ENCODE data around the gene POLDIP2.
A peak's percentile ranks its signal among the peaks of the same experiment; 100 is the strongest.

POLDIP2 gene

DNA sequence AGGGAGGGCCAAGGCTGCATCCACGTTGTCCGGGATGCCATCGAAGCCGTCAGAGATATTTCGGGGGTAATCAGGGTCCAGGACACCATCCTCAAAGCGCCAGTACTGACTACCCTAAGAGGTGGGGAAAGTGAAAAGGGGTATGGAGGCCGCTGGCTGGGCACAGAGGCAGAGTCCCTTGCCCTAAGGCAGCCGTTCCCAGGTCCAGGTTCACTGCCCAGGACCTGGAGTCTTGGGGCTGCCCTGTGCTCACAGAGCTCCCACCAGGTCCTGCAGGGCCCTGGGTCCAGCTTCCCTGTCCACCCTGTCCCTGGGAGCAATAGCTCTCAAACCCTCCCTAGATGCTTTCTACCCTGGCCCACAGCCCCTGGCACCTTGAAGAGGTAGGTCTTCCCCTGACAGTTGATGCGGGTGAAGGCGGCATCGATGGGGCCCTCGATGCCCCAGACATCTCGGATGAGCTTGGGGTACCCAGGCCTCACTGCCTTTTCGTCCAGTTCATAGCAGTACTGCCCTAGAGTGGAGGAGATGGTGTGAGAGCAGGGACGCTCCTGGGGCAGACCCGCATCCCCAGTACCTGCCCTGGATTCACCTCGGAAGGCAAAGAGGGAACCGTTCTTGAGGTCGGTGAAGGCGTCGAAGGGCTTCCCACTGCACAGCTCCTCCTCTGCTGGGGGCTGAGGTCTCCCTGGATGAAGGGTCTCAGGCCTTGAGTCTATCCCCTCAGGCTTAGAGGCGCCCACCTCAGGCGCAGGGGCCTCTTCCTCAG is 11.8 kb upstream of the POLDIP2 start:
- DNase-seq (ENCODE audit: low read depth, low spot score): no peak
- H3K4me3 ChIP-seq (ENCODE audit: low read length): no peak overlapping the region

DNA sequence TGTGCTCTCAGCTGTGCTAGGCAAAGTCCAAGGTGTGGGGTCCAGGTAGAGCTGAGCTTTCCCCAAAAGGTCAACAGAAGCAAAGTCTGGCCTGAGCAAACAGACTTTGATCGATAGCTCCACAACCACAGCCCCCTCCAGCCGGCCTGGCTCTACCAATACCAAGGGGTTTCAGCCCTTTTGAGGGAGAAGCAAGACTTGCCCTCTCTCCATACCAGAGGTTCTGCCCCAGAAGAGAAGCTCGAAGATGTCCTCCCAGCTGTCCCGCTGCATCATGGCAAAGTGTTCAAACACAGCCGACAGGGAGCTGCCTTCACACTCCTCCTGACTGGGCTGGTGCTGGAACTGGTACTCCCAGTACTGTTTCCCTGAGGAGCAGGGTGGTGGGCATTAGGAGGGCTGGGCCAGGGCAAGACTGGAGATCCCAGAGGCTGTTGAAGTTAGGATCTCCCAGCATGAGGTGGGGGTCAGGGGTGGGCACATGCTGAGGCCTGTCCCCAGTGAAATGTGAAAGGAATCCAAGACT is 11.0 kb upstream of the POLDIP2 start:
- no peak for DNase-seq (ENCODE audit: low read depth, low spot score)
- no peak overlapping the region for H3K4me3 ChIP-seq (ENCODE audit: low read length)

DNA sequence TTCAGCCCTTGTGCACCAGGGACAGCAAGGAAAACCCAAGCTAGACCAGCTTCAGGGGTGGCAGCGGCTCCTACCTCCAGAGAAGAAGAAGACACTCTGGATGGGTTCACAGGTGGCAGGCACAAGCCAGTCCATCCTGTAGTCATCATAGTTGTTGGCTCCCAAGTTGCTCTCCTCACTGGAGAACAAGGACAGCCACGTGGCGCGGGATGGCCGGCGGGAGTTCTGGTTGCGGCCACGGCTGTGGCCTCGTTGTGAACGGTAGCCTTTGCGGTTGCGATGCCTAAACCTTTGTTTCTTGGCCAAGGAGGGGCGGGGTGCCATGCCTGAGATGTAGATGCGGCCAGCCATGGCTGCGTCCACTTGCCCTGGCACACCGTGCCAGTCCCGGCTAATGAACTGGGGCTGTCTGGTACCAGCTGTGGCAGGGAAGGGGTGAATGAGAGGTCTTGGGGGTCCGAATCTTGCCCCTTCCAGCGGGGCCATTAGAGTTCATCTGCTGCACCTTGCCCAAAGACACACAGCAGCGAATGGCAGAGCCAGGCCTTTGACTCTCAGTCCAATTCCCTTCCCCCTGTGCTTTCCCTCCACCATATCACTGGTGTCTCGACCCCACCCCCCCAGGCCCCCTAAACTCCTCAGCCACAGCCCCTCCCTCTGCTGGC is 10.4 kb upstream of the POLDIP2 start:
- no peak overlapping the region for H3K4me3 ChIP-seq (ENCODE audit: low read length)
- no peak for DNase-seq (ENCODE audit: low read depth, low spot score)

DNA sequence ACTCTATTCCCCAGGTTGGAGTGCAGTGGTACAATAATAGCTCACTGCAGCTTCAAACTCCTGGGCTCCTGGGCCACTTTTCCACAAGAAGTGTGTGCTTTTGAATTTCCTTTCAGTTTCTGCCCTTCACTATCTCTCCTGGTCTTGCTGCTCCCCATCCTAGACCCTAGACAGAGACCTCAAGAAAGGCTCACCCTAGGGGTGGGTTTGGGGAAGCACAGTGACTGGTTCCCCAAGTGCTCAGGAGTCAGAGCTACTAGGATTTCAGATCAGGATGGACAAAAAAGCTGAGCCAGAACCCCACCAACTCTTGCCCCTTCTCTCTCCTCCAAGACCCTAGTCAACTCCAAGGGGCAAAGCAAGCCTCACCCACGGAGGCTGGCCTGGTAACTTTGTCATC is 9.3 kb upstream of the POLDIP2 start:
- no peak overlapping the region for H3K4me3 ChIP-seq (ENCODE audit: low read length)
- DNase-seq (ENCODE audit: low read depth, low spot score): no peak

DNA sequence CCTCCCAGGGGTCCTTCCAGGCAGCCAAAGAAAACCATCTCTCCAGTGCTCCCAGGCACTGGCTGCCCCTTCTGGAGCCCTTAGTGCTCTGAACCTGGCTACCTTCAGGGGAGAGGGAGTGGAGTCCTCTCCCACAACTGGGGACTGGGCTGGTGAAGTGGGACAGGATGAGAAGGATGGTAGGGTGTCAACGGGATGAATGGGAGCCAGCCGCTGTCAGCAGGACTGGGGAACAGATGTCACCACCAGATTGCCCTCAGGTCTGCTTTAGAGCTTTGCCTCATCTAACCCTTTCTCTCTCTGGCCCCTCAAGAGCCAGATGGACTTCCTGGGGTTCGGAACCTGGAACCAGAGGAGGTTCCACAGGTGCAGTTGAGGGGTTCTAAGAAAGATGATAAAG is 8.2 kb upstream of the POLDIP2 start:
- no peak overlapping the region for H3K4me3 ChIP-seq (ENCODE audit: low read length)
- DNase-seq (ENCODE audit: low read depth, low spot score): no peak

DNA sequence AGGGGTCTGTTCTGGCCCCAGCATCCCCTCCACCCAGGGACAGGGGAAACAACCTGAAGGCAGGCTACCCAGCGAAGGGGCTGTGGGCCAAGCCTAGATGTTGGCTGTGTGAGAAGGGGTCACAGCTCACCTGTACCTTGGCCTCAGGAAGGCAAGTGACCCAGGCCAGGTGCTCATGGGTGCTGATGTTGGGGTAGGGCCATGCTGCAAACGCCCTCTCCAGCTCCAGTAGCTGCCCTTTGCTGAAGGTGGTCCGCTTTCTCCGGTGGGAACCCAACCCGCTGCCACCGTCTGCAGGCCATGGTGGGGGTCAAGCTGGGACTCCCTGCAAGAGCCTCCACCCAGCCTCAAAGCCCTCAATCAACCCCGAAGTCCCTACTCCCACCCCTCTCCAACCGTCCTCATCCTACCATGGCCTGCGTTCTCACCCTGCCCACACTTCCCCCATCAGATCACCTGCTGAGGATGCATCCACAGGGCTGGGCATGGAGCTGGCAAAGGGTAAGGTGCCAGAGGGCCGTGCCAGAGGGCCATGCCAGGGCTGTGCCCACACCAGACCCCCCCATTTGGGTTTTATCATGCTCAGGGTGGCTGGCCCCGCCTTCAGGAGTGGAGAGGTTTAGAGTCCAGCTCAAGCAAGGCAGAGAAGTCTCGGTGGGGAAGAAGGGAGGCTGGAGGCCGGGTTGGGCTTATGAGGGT is 7.5 kb upstream of the POLDIP2 start, which contains the start of gene SEBOX:
TSS of gene SEBOX (minus strand) at position 535 of the 699 bp plus-strand sequence. CDS start at position 487, 48 bp downstream.
- no peak within 1 kb of the TSS for H3K4me3 ChIP-seq (ENCODE audit: low read length)
- no peak for DNase-seq (ENCODE audit: low read depth, low spot score)

DNA sequence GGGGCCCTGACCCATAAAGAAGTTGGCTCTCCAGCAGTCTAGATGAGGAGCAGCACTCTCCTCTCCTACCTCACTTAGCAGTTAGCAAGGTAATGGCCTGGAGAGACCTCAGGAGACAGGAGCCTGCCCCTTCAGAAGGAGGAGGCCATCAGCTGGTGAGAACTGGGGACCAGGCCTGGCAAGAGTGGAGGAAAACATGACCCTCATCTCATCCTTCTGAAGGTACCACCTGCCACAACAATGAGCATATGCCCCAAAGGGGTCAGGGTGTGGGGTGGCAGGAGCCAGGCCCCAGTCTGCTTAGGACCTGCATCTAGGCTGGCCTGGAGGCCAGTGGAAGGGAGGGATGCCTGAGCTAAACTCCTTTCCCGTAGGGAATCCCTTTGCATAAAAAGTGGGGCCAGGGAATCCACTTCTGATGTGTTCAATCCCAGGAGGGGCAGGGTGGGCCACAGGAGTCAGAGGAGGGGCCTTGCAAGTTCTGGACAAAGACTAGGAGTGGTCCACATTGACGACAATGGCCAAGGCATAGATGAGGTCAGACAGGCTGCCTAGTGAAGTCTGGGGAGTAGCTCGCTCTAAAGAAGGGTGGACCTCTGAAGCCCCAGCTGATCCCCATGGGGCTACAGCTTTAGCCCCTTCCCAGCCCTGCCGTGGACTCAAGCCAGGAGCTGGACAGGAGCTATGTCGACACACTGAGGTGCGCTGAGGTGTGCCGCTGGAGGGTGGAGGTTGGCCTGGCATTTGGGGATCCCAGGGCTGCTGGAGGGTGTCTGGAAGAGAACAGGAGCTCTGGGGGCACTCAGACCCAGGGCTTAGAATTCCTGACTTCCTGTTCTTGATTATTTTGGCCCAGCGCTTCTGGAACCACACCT is 6.7 kb upstream of the POLDIP2 start:
- no peak overlapping the region for H3K4me3 ChIP-seq (ENCODE audit: low read length)
- no peak for DNase-seq (ENCODE audit: low read depth, low spot score)

DNA sequence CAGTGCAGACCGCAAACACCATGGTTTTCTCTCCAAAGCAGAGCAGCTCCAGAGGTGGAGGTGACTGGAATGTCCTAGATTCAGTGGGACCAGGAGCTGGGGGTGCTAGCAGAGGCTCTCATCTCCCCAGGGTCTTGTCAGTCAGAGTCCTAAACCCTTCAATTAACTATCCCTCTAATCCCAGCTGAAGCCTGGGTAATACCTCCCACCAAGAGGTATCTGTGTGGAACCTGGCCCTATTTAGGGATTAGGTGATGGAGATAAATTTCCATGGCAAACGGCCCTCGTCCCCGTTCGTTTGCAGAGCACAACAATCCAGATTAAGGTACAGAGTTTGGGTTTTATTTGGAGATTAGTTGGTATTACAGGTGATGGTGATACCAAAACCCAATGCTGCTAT is 5.9 kb upstream of the POLDIP2 start:
- no peak for DNase-seq (ENCODE audit: low read depth, low spot score)

DNA sequence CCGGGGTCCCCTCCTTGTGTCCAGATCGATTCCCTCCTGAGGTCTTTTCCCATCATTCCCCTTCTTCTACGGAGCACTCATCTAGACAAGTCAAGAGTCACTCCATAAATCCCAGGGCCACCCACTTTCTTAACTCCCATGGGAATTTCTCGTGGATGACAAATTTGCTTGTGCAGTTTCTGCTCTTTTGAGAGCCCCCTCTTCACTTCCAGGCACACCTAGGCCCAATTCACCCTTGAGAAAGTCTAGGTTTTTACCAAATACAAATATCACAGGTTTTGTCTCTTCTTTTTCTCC is 522 bp upstream of the POLDIP2 start:
- no peak for DNase-seq (ENCODE audit: low read depth, low spot score)

More for the DNA sequence above, 5.9 kb upstream of the POLDIP2 start:
- H3K4me3 ChIP-seq (ENCODE audit: low read length): no peak overlapping the region

DNA sequence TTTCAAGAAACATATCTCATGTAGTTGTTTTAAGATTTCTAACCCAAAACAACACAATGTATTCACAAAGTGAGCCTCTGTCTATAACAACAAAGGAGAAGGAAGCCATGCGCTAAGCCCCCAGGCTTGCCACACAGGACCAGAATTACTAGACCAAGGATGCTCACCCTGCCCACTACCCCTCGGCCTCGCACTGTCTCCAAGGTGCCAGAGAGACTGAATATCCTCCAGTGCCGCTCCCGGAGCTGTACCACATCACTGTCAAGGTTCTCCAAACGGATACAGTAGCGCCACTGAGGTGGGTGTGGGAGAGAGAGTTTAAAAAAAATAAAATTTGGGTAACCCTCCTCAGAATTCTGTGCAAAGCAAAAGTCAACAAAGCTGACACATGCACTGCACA is 7.1 kb downstream of the POLDIP2 start:
- DNase-seq (ENCODE audit: low read depth, low spot score): no peak
- no peak overlapping the region for H3K4me3 ChIP-seq (ENCODE audit: low read length)

More for the DNA sequence above, 522 bp upstream of the POLDIP2 start:
- peak overlapping the region; percentile 84 for H3K4me3 ChIP-seq (ENCODE audit: low read length)

DNA sequence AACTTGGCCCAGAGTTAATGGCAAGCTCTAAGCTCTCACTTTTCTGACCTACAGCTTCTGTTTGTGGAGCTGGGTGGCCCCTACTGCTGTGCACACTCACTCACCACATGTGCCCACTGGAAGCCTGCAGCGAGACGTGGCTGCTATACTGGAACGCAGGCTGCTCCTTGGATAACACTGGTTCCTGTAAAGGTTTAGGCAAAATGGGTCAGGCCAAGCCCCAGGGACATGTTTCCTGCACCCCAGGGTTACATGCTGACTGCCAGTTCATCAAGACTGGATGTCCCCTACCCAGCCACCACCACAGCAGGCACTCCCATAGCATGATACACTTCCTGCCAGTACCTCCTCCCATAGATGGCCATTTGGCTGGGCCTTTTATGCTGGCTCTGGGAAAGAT is 8.3 kb downstream of the POLDIP2 start:
- DNase-seq (ENCODE audit: low read depth, low spot score): no peak
- no peak overlapping the region for H3K4me3 ChIP-seq (ENCODE audit: low read length)

DNA sequence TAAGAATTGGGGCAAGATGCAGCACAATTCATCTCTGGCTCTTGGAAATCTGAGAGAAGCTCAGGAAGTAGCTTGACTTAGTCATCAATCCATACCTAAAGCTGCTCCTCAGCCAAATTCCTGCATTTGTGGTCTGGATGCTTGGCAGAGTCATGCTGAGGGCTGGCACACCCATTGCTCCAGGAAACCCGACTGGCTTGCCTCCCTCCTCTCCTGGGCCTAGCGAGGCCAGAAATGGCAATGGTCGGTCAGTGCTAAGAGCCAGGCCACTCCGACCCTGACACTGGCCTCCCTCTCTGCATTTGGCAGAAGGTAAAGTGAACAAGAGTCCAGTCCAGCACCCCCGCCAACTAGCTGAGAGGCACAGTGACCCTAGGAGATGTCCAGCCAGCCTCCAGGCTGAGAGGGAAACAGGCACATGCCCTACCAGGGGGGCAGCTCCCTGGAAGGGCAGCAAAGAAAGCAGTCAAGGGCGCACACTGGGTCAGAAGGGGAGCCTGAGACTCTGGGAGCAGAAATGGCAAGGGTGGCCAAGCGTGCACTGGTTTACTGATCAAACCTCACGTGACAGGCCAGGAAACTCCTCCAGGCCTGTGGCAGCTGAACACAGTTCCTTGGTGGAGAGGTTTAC is 10.0 kb downstream of the POLDIP2 start:
- H3K4me3 ChIP-seq (ENCODE audit: low read length): no peak overlapping the region
- DNase-seq (ENCODE audit: low read depth, low spot score): no peak

DNA sequence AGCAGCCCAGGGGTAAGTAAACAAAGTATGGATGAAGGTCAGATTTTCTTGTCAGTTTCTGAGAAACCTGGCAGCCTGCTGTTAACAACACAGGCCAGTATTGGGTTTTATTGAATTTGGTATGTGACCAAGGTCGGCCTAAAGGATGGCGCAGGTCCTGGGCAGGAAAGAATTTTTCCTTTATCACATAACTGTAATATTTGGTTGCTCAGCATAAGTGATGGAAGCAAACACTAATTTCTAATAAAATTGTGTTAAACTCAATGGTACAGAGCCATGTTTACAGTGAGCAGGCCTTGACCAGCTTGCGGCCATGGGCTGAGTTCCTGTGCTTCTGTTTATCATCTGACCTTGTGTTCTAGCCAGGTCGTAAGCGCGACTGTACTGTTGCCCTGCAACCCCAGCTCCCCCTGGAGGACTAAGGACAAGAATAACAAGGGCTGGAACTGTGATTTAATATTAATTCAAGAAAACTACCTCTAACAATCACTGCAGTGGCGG is 10.5 kb downstream of the POLDIP2 start:
- DNase-seq (ENCODE audit: low read depth, low spot score): no peak

DNA sequence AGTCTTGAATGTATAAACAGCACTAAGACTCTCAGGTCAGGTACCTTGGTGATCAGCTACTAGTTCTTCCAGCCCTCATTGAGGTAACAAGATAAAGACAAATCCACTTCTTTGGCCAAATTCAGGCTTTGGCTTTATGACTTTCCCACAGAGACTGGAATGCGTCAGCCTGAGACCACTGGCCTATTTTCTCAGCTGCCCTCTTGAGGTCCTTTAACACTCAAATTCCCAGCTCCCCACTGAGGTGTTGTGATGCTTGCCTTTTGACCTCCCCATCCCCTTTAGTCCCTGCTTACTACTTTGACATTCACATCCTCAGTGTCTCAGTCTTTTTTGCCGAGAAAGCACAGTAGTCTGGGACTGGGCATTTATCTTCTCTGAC is 11.1 kb downstream of the POLDIP2 start:
- DNase-seq (ENCODE audit: low read depth, low spot score): no peak
- no peak overlapping the region for H3K4me3 ChIP-seq (ENCODE audit: low read length)

More for the DNA sequence above, 10.5 kb downstream of the POLDIP2 start:
- H3K4me3 ChIP-seq (ENCODE audit: low read length): no peak overlapping the region

DNA sequence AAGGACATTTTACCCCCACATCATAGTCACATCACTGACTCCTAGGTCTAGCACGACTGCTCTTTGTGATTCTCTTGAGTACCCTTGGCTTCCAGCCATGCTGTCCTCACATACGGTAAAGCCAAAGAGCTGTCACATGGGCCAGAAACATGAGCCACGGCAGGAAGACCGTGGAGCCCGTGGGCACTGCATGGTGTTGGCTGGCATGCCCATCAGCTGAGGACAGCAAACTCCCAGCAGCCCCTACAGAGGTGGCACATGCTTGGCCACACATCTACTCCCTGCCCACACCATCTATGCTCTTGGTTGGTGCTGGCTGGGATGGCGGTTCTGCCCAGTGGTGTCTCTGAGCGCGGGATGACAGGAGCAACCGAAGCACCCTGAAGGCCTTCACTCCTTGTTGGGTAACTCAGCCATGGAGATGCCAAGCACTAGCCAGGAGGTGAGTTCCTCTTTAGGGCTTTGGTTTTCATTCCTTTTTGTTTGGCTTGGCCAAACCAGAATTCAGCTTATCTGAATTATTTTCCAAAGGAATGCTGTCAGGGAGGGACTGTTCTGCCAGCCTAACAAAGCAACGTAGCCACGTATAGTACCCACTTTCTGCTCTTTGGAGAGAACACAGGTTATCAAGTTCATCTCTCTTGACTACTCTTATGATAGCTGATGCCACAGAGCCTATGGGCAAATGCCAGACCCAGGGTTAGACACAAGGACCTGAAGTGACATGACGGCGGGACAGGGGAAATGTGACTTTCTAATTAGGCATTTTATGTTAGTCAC is 11.7 kb downstream of the POLDIP2 start:
- H3K4me3 ChIP-seq (ENCODE audit: low read length): no peak overlapping the region
- DNase-seq (ENCODE audit: low read depth, low spot score): no peak

DNA sequence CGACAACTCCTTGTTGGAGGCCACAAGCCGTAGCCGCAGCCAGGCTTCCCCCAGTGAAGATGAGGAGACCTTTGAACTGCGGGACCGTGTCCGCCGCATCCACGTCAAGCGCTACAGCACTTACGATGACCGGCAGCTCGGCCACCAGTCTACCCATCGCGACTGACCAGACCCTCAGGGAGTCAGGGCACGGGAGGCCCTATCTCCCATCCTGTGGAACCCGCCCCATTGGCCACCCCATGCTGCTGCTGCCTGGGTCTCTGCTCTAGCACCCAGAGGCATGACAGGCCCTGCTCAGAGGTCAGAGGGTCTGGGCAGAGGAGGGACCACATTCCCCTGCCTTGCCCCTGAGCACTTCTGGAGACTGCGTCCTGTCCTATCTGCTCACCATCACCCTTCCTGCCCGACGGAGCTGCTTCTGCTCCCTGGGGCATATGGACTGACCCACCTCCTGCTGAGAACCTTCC is 12.9 kb downstream of the POLDIP2 start:
- DNase-seq (ENCODE audit: low read depth, low spot score): no peak

DNA sequence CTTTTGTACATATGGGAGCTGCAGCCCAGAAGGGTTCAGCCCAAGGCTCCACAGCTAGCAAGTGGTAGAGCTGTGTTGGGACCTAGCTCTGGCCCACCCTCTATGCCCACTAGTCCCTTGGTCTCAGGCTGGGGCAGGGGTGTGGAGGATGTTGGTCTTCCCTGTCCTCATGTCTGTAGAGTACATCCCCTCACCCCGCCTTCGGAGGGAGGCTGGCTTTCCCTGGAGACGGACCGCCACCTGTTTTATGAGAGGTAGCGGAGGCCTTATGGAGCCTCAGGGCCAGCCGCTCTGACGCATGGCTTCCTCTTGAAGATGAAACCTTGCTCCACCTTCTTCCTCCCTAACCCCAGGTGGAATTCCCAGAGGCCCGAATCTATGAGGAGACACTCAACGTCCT is 13.3 kb downstream of the POLDIP2 start:
- no peak overlapping the region for H3K4me3 ChIP-seq (ENCODE audit: low read length)
- no peak for DNase-seq (ENCODE audit: low read depth, low spot score)

More for the DNA sequence above, 12.9 kb downstream of the POLDIP2 start:
- H3K4me3 ChIP-seq (ENCODE audit: low read length): no peak overlapping the region

DNA sequence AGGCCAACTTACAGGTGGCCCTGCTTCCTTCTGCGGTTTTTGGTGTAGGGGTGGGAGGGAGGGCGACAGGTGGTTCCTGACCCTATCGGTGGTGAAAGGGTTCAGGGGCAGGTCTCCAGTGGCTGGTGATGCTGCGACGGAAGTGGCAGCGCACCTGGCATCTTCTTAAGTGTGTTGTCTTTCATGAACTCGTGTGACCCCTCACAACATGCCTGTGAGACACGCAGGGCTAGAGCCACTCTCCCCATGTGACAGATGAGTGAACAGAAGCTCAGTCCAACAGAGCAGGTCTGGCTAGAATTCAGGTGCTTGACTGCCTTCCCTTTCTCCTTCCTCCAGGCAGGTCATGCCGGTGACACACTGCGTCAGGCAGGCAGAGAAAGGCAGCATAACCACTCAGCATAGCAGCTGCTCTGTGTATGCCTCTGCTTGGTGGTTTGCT is 13.8 kb downstream of the POLDIP2 start:
- peak; percentile 93 for DNase-seq (ENCODE audit: low read depth, low spot score)
- H3K4me3 ChIP-seq (ENCODE audit: low read length): no peak overlapping the region

Measured in Jurkat, Clone E6-1 (cell line).